D721Med (cell line): ENCODE measurements around the gene CRNKL1.

Experiments used
- DNase-seq: peaks from one replicate; pipeline ENCODE4 v3.0.0; 2011; ENCODE audit warnings: low spot score; ENCODE audit not compliant: insufficient read length
- FAIRE-seq: peaks from 2 replicates; lab custom pipeline; 2011; peaks lifted over from hg19 to GRCh38; lab: Jason Lieb, UNC
- TF ChIP-seq, protein P1 (sequence below): IDR thresholded peaks from 2 replicates; pipeline ENCODE4 v1.5.1; 2012; ENCODE audit warnings: mild to moderate bottlenecking, control low read depth; ENCODE audit not compliant: insufficient read depth; ENCODE audit errors: missing control alignments

CRNKL1 gene

DNA sequence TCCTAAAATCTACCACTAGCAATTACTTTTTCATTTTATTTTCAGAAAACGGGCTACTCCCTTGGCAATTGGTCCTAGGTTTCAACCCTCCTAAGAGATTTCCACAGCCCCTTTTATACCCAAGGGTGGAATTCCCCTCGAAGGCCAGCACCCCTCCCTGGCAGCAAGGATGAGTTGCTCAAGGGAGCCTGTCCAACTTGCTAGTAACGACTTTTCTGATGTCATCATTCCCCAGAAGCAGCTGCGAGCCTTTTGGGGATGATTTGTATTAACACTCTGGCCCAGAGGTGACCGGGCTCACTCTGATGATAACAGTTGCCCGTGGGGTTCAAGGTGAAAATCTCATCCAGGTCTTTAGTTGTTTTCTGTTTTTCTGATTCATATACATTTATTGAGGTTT, 65.8 kb downstream of the CRNKL1 start:
- DNase-seq (no peak), FAIRE-seq (no peak)
- TF ChIP-seq, protein P1, sequence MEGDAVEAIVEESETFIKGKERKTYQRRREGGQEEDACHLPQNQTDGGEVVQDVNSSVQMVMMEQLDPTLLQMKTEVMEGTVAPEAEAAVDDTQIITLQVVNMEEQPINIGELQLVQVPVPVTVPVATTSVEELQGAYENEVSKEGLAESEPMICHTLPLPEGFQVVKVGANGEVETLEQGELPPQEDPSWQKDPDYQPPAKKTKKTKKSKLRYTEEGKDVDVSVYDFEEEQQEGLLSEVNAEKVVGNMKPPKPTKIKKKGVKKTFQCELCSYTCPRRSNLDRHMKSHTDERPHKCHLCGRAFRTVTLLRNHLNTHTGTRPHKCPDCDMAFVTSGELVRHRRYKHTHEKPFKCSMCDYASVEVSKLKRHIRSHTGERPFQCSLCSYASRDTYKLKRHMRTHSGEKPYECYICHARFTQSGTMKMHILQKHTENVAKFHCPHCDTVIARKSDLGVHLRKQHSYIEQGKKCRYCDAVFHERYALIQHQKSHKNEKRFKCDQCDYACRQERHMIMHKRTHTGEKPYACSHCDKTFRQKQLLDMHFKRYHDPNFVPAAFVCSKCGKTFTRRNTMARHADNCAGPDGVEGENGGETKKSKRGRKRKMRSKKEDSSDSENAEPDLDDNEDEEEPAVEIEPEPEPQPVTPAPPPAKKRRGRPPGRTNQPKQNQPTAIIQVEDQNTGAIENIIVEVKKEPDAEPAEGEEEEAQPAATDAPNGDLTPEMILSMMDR = no peak
